HCT116 (cell line): Measurements from ENCODE around the gene SMARCA4. TPM values are rescaled to one million over a fixed set of nuclear protein-coding genes. Genes with fewer than 3 reads are reported as not detected.

Experiments
- ATAC-seq: fragments of 200-7000 bp; cut with Tn5 transposase; 2 replicates; pipeline ENCODE4 v1.9.1; 2020; ENCODE audit warnings: mild to moderate bottlenecking, moderate library complexity
- BruUV-seq: library from RNA; stranded (reverse); fragments of 400-500 nt; replicated peaks from 2 replicates; lab custom pipeline; 2021; lab: Mats Ljungman, UMichigan
- CTCF ChIA-PET: fragments of 300-600 bp; sonication (Branson Sonifier 250); formaldehyde crosslinking; loops from one replicate; lab custom pipeline; 2021; ENCODE audit warnings: antibody characterized with exemption; lab: Charles Lee
- POLR2A ChIA-PET: fragments of 300-600, 350-600 bp; sonication (Branson Sonifier 250); formaldehyde crosslinking; loops from one replicate; lab custom pipeline; 2021; ENCODE audit warnings: antibody characterized with exemption; lab: Charles Lee
- RAD21 ChIA-PET, 2 experiments: fragments of 300-600 bp; sonication (Branson Sonifier 250); formaldehyde crosslinking; loops; one replicate each; lab custom pipeline; 2023; ENCODE audit warnings: low total read pairs in 2 of 2; ENCODE audit not compliant: uncharacterized antibody in 2 of 2, unreplicated experiment in 2 of 2, low non-redundant PET in 1 of 2; lab: Charles Lee
- DNase-seq: peaks from one replicate; pipeline ENCODE4 v3.0.0-alpha.2; 2010; ENCODE audit warnings: low read depth, low spot score
- H2AFZ ChIP-seq: fragments of 200-600 bp; shearing (Covaris generic), sonication (generic); 2 replicates; pipeline ENCODE4 v1.6.1; 2017; ENCODE audit warnings: low read depth, mixed run types, mixed read lengths, antibody characterized with exemption, low read length; ENCODE audit not compliant: poor library complexity, severe bottlenecking
- H3K27ac ChIP-seq: 2 replicates; pipeline ENCODE4 v1.5.1; 2012; ENCODE audit warnings: low read depth, low read length
- H3K27me3 ChIP-seq: fragments of 200-600 bp; sonication (generic); 2 replicates; pipeline ENCODE4 v1.6.1; 2016; ENCODE audit warnings: mixed run types, low read length, mixed read lengths; ENCODE audit not compliant: insufficient read depth
- H3K36me3 ChIP-seq, 2 experiments: fragments of 200-500 bp in 1 of 2; fragments of 200-600 bp in 1 of 2; sonication (Bioruptor generic) in 1 of 2; sonication (generic) in 1 of 2; 2 replicates each; pipeline versions ENCODE4 v1.5.1 to v1.6.1; 2014 to 2016; ENCODE audit warnings: low read length in 2 of 2, inconsistent platforms in 1 of 2, mixed read lengths in 1 of 2, mixed run types in 1 of 2; ENCODE audit not compliant: insufficient read depth in 2 of 2, control insufficient read depth in 1 of 2
- H3K4me1 ChIP-seq, 2 experiments: fragments of 200-600 bp in 1 of 2; sonication (generic) in 1 of 2; 2 replicates each; pipeline versions ENCODE4 v1.5.1 to v1.6.1; 2012 to 2017; ENCODE audit warnings: low read length in 2 of 2, inconsistent platforms in 1 of 2, mild to moderate bottlenecking in 1 of 2, mixed read lengths in 1 of 2, mixed run types in 1 of 2, moderate library complexity in 1 of 2; ENCODE audit not compliant: insufficient read depth in 2 of 2, control insufficient read depth in 1 of 2
- H3K4me2 ChIP-seq: fragments of 200-600 bp; sonication (generic); 2 replicates; pipeline ENCODE4 v1.6.1; 2017; ENCODE audit warnings: mixed run types, low read length, mixed read lengths
- H3K4me3 ChIP-seq, 2 experiments: fragments of 200-600 bp in 1 of 2; sonication (generic) in 1 of 2; replicated peaks in 1 of 2; 2 replicates each; pipeline ENCODE4 v1.5.1; 2011 to 2016; ENCODE audit warnings: low read length in 2 of 2, control low read depth in 1 of 2, low read depth in 1 of 2, mild to moderate bottlenecking in 1 of 2, mixed read lengths in 1 of 2, mixed run types in 1 of 2
- H3K79me2 ChIP-seq: fragments of 200-600 bp; sonication (generic); 2 replicates; pipeline ENCODE4 v1.6.1; 2017; ENCODE audit warnings: mild to moderate bottlenecking, mixed run types, low read length, moderate library complexity, mixed read lengths; ENCODE audit not compliant: insufficient read depth
- H3K9ac ChIP-seq: fragments of 200-600 bp; sonication (generic); 2 replicates; pipeline ENCODE4 v1.6.1; 2016; ENCODE audit warnings: low read length, mixed read lengths
- H3K9me2 ChIP-seq: fragments of 200-600 bp; sonication (generic), shearing (Covaris generic); 2 replicates; pipeline ENCODE4 v1.6.1; 2017; ENCODE audit warnings: mixed run types, mild to moderate bottlenecking, moderate library complexity; ENCODE audit not compliant: insufficient read depth
- H3K9me3 ChIP-seq, 2 experiments: fragments of 200-500 bp in 1 of 2; fragments of 200-600 bp in 1 of 2; sonication (Bioruptor generic) in 1 of 2; sonication (generic) in 1 of 2; 2 replicates each; pipeline ENCODE4 v1.6.1; 2014 to 2017; ENCODE audit warnings: low read length in 2 of 2, mixed read lengths in 2 of 2, inconsistent platforms in 1 of 2, low read depth in 1 of 2, mild to moderate bottlenecking in 1 of 2, mixed run types in 1 of 2, moderate library complexity in 1 of 2; ENCODE audit not compliant: control insufficient read depth in 1 of 2, insufficient read depth in 1 of 2
- H4K20me1 ChIP-seq: fragments of 200-600 bp; sonication (generic), shearing (Covaris generic); 2 replicates; pipeline ENCODE4 v1.6.1; 2017; ENCODE audit warnings: mixed run types, mild to moderate bottlenecking, moderate library complexity; ENCODE audit not compliant: insufficient read depth
- CBX3 ChIP-seq: IDR thresholded peaks from 2 replicates; pipeline ENCODE4 v1.6.1; 2012; ENCODE audit warnings: low read depth
- CEBPB ChIP-seq: IDR thresholded peaks from 2 replicates; pipeline ENCODE4 v1.6.1; 2012; ENCODE audit warnings: low read depth
- EZH2 ChIP-seq: fragments of 200-600 bp; sonication (generic); IDR thresholded peaks from 2 replicates; pipeline ENCODE4 v1.6.1; 2017; ENCODE audit warnings: antibody characterized with exemption, mixed run types
- EZH2phosphoT487 ChIP-seq: fragments of 200-600 bp; IDR thresholded peaks from 2 replicates; pipeline ENCODE4 v1.6.1; 2018; ENCODE audit warnings: antibody characterized with exemption, borderline replicate concordance
- FOSL1 ChIP-seq: IDR thresholded peaks from 2 replicates; pipeline ENCODE4 v1.6.1; 2012; ENCODE audit warnings: low read depth
- JUND ChIP-seq: IDR thresholded peaks from 2 replicates; pipeline ENCODE4 v1.6.1; 2012
- POLR2AphosphoS5 ChIP-seq: IDR thresholded peaks from 2 replicates; pipeline ENCODE4 v1.6.1; 2011; ENCODE audit warnings: mild to moderate bottlenecking, low read depth, low read length, moderate library complexity
- RAD21 ChIP-seq: IDR thresholded peaks from 2 replicates; pipeline ENCODE4 v1.6.1; 2012; ENCODE audit warnings: low read depth, mild to moderate bottlenecking
- SIN3A ChIP-seq: IDR thresholded peaks from 2 replicates; pipeline ENCODE4 v1.6.1; 2012; ENCODE audit warnings: low read depth
- SP1 ChIP-seq: IDR thresholded peaks from 2 replicates; pipeline ENCODE4 v1.6.1; 2012; ENCODE audit warnings: low read depth
- SRF ChIP-seq: IDR thresholded peaks from 2 replicates; pipeline ENCODE4 v1.6.1; 2012; ENCODE audit warnings: low read depth
- TCF7L2 ChIP-seq: IDR thresholded peaks from 2 replicates; pipeline ENCODE4 v1.7.0; 2011; ENCODE audit warnings: borderline replicate concordance, inconsistent platforms; ENCODE audit not compliant: insufficient read depth, insufficient read length; ENCODE audit errors: extremely low read depth
- YY1 ChIP-seq: IDR thresholded peaks from 2 replicates; pipeline ENCODE4 v1.6.1; 2011; ENCODE audit warnings: low read length, low read depth, moderate library complexity, mild to moderate bottlenecking; ENCODE audit not compliant: insufficient replicate concordance; ENCODE audit errors: extremely low read depth
- ZFX ChIP-seq: fragments of 450-650 bp; IDR thresholded peaks from 2 replicates; pipeline ENCODE4 v1.6.1; 2017
- intact Hi-C: fragments of 100-400 bp; cut with micrococcal nuclease; formaldehyde crosslinking; loops from 2 replicates; pipeline ENCODE4 v1.10.0; 2022
- total RNA-seq: library from RNA; stranded (reverse); gene quantifications from one replicate; pipeline ENCODE4 v1.2.1, GENCODE V29; 2021; ENCODE audit not compliant: unreplicated experiment
- TF ChIP-seq, protein P1 (sequence below): IDR thresholded peaks from 2 replicates; pipeline ENCODE4 v1.6.1; 2012; ENCODE audit warnings: low read depth
- TF ChIP-seq, protein P2 (sequence below): IDR thresholded peaks from 2 replicates; pipeline ENCODE4 v1.6.1; 2012
- TF ChIP-seq, protein P3 (sequence below), 3 experiments: fragments of 200-600 bp in 1 of 3; sonication (generic) in 1 of 3; IDR thresholded peaks in 2 of 3; conservative IDR thresholded peaks in 1 of 3; 2 replicates each; pipeline ENCODE4 v1.5.1; 2012 to 2017; ENCODE audit warnings: low read depth in 2 of 3, low read length in 2 of 3, antibody characterized with exemption in 1 of 3, borderline replicate concordance in 1 of 3, control low read depth in 1 of 3, mild to moderate bottlenecking in 1 of 3, mixed read lengths in 1 of 3, mixed run types in 1 of 3, moderate library complexity in 1 of 3; ENCODE audit not compliant: insufficient read depth in 1 of 3
- TF ChIP-seq, protein P4 (sequence below): IDR thresholded peaks from 2 replicates; pipeline ENCODE4 v1.6.1; 2011; ENCODE audit warnings: mild to moderate bottlenecking, low read length, moderate library complexity; ENCODE audit not compliant: insufficient replicate concordance; ENCODE audit errors: extremely low read depth
- TF ChIP-seq, protein P5 (sequence below): IDR thresholded peaks from 2 replicates; pipeline ENCODE4 v1.6.1; 2012

SMARCA4 gene
- total RNA-seq, 1 experiment from 2014 or later: 116 TPM

DNA sequence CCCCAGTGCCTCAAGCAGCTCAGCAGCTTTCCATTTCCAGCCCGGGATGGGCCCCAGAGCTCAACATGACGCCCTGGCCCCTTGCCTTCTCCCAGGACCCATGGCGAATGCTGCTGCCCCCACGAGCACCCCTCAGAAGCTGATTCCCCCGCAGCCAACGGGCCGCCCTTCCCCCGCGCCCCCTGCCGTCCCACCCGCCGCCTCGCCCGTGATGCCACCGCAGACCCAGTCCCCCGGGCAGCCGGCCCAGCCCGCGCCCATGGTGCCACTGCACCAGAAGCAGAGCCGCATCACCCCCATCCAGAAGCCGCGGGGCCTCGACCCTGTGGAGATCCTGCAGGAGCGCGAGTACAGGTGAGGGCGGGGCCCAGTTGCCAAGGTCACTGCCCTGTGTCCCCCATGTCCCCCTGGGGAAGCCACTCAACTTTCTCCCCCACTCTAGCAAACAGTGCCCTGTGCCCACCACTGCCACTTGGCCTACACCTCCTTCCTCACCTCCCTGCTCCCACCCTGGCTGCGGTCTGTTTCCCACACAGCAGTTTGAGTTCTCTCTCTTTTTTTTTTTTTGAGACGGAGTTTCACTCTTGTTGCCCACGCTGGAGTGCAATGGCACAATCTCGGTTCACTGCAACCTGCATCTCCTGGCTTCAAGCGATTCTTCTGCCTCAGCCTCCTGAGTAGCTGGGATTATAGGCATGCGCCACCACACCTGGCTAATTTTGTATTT lies 26.9 kb downstream of the SMARCA4 start:
- TF ChIP-seq EZH2phosphoT487: no peak
- TF ChIP-seq RAD21: no peak
- TF ChIP-seq, protein P1, sequence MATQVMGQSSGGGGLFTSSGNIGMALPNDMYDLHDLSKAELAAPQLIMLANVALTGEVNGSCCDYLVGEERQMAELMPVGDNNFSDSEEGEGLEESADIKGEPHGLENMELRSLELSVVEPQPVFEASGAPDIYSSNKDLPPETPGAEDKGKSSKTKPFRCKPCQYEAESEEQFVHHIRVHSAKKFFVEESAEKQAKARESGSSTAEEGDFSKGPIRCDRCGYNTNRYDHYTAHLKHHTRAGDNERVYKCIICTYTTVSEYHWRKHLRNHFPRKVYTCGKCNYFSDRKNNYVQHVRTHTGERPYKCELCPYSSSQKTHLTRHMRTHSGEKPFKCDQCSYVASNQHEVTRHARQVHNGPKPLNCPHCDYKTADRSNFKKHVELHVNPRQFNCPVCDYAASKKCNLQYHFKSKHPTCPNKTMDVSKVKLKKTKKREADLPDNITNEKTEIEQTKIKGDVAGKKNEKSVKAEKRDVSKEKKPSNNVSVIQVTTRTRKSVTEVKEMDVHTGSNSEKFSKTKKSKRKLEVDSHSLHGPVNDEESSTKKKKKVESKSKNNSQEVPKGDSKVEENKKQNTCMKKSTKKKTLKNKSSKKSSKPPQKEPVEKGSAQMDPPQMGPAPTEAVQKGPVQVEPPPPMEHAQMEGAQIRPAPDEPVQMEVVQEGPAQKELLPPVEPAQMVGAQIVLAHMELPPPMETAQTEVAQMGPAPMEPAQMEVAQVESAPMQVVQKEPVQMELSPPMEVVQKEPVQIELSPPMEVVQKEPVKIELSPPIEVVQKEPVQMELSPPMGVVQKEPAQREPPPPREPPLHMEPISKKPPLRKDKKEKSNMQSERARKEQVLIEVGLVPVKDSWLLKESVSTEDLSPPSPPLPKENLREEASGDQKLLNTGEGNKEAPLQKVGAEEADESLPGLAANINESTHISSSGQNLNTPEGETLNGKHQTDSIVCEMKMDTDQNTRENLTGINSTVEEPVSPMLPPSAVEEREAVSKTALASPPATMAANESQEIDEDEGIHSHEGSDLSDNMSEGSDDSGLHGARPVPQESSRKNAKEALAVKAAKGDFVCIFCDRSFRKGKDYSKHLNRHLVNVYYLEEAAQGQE: no peak
- TF ChIP-seq POLR2AphosphoS5: no peak
- no peak for TF ChIP-seq SP1
- TF ChIP-seq EZH2: no peak
- no peak for TF ChIP-seq CBX3
- TF ChIP-seq, protein P2, sequence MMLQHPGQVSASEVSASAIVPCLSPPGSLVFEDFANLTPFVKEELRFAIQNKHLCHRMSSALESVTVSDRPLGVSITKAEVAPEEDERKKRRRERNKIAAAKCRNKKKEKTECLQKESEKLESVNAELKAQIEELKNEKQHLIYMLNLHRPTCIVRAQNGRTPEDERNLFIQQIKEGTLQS: no peak
- no peak for TF ChIP-seq CEBPB
- TF ChIP-seq FOSL1: no peak
- TF ChIP-seq SRF: no peak
- TF ChIP-seq, protein P3, sequence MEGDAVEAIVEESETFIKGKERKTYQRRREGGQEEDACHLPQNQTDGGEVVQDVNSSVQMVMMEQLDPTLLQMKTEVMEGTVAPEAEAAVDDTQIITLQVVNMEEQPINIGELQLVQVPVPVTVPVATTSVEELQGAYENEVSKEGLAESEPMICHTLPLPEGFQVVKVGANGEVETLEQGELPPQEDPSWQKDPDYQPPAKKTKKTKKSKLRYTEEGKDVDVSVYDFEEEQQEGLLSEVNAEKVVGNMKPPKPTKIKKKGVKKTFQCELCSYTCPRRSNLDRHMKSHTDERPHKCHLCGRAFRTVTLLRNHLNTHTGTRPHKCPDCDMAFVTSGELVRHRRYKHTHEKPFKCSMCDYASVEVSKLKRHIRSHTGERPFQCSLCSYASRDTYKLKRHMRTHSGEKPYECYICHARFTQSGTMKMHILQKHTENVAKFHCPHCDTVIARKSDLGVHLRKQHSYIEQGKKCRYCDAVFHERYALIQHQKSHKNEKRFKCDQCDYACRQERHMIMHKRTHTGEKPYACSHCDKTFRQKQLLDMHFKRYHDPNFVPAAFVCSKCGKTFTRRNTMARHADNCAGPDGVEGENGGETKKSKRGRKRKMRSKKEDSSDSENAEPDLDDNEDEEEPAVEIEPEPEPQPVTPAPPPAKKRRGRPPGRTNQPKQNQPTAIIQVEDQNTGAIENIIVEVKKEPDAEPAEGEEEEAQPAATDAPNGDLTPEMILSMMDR (IDR thresholded peaks at IDR 0.05 in 2 of 3, conservative IDR thresholded peaks at IDR 0.05 in 1 of 3; ENCODE audit: borderline replicate concordance in 1 of 3, insufficient read depth in 1 of 3, low read depth in 2 of 3, low read length in 2 of 3): no peak
- TF ChIP-seq, protein P4, sequence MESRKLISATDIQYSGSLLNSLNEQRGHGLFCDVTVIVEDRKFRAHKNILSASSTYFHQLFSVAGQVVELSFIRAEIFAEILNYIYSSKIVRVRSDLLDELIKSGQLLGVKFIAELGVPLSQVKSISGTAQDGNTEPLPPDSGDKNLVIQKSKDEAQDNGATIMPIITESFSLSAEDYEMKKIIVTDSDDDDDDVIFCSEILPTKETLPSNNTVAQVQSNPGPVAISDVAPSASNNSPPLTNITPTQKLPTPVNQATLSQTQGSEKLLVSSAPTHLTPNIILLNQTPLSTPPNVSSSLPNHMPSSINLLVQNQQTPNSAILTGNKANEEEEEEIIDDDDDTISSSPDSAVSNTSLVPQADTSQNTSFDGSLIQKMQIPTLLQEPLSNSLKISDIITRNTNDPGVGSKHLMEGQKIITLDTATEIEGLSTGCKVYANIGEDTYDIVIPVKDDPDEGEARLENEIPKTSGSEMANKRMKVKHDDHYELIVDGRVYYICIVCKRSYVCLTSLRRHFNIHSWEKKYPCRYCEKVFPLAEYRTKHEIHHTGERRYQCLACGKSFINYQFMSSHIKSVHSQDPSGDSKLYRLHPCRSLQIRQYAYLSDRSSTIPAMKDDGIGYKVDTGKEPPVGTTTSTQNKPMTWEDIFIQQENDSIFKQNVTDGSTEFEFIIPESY: no peak
- no peak for TF ChIP-seq YY1
- no peak for TF ChIP-seq ZFX
- TF ChIP-seq, protein P5, sequence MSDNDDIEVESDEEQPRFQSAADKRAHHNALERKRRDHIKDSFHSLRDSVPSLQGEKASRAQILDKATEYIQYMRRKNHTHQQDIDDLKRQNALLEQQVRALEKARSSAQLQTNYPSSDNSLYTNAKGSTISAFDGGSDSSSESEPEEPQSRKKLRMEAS: no peak
- no peak for TF ChIP-seq TCF7L2
- no peak for TF ChIP-seq JUND
- TF ChIP-seq SIN3A: no peak
- ChIA-PET CTCF (no interaction called here), RAD21 (no interaction called here), POLR2A (no interaction called here)
- peaks cover 47% of the 10 kb centered on the region for H3K79me2 ChIP-seq
- H3K9ac ChIP-seq: no peak overlapping the region
- H3K4me1 ChIP-seq: no peaks in the 10 kb centered on the region
- no peak overlapping the region for H2AFZ ChIP-seq
- peaks cover 28 to 31% of the 10 kb centered on the region in 2 experiments; a peak in 3 of 4 replicates for H3K36me3 ChIP-seq
- intact Hi-C loops: no loop called here
- H3K4me2 ChIP-seq: no peak overlapping the region
- no peak overlapping the region for H3K4me3 ChIP-seq
- no peaks in the 10 kb centered on the region for H4K20me1 ChIP-seq
- BruUV-seq: no TSS peak
- no peaks in the 10 kb centered on the region for H3K9me2 ChIP-seq
- ATAC-seq (no peak), DNase-seq (no peak)
- no peaks in the 10 kb centered on the region for H3K27me3 ChIP-seq
- no peak overlapping the region for H3K27ac ChIP-seq
- H3K9me3 ChIP-seq: no peaks in the 10 kb centered on the region
